ENCODE measurements around the gene MEGF6. TPM values are rescaled to one million over a fixed set of nuclear protein-coding genes. Genes with fewer than 3 reads are reported as not detected.

Gene MEGF6
- total RNA-seq, 1 donor from 2014 or later: 9.5 TPM

DNA sequence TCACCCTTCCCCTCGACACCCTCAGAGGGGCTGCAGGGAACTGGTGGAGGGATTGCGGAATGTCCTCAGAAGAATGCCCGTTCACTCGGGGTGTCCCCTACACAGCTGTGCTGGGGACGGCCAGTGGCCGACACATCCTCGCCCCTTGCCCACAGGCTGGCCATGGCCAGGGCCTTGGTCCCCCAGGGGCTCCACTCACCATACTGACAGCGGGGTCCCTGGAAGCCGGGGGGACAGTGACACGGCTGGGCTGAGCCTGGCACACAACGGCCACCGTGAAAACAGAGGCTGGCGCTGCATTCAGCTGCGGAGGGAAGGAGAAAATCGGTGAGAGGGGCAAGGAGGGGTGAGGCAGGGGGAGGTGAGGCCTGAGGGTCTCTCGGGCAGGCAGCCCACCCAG lies 31.7 kb downstream of the MEGF6 start:
- no peak overlapping the region for H3K27ac ChIP-seq (replicated peaks)
- intact Hi-C loops (cut with micrococcal nuclease): no loop called here
- H3K4me1 ChIP-seq: no peaks in the 10 kb centered on the region
- H3K27me3 ChIP-seq (ENCODE audit: low read depth): peaks cover 22% of the 10 kb centered on the region
- H3K4me3 ChIP-seq: no peak overlapping the region
- DNase-seq: no peak
- TF ChIP-seq, protein P1, sequence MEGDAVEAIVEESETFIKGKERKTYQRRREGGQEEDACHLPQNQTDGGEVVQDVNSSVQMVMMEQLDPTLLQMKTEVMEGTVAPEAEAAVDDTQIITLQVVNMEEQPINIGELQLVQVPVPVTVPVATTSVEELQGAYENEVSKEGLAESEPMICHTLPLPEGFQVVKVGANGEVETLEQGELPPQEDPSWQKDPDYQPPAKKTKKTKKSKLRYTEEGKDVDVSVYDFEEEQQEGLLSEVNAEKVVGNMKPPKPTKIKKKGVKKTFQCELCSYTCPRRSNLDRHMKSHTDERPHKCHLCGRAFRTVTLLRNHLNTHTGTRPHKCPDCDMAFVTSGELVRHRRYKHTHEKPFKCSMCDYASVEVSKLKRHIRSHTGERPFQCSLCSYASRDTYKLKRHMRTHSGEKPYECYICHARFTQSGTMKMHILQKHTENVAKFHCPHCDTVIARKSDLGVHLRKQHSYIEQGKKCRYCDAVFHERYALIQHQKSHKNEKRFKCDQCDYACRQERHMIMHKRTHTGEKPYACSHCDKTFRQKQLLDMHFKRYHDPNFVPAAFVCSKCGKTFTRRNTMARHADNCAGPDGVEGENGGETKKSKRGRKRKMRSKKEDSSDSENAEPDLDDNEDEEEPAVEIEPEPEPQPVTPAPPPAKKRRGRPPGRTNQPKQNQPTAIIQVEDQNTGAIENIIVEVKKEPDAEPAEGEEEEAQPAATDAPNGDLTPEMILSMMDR (IDR thresholded peaks at IDR 0.05; ENCODE audit: borderline replicate concordance): no peak
- no peaks in the 10 kb centered on the region for H3K9me3 ChIP-seq (replicated peaks)
- H3K36me3 ChIP-seq: no peaks in the 10 kb centered on the region

DNA sequence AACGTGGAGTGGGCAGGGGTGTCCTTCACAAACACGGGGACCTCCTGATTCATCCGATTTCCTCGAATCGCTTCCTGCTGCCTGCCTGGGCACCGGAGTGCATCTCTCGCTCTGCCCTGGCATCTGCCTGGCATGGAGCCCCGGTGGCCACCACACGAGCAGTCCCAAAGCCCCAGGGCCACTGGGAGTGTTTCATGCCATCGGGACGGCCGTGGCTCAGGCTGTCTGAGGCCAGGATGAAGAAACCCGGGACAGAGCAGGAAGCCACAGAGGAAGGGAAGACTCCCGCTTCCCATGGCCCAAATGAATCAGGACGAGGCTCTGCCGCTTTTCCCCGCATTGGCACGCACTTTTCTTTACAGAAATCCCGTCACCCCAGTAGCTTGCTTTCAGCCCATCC lies 32.4 kb downstream of the MEGF6 start:
- intact Hi-C loops (cut with micrococcal nuclease): no loop called here
- Histone ChIP-seq H3K9me3 (replicated peaks) (no peaks in the 10 kb centered on the region), H3K27me3 (ENCODE audit: low read depth) (peaks cover 22% of the 10 kb centered on the region), H3K4me3 (no peak overlapping the region), H3K4me1 (no peaks in the 10 kb centered on the region), H3K36me3 (no peaks in the 10 kb centered on the region), H3K27ac (replicated peaks) (no peak overlapping the region)
- no peak for DNase-seq
- TF ChIP-seq, protein P1 (IDR thresholded peaks at IDR 0.05; ENCODE audit: borderline replicate concordance): no peak

DNA sequence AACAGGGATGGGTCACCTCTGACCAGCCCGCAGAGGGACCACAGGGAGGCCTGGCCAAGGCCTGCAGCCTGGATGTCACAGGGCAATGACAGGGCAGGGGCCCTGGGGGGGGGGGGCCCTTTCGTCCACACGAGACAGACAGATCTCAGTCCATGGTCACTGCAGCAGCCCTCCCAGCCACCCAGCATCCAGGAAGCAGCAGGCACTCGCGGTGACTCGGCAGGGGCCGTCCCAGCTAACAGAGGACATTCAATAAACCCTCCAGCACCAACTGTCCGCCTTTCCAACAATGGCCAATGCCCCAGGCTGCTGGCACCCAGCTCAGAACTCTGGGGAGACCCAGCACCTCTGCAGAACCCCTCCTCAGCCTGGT lies 32.9 kb downstream of the MEGF6 start:
- Histone ChIP-seq H3K4me3 (no peak overlapping the region), H3K9me3 (replicated peaks) (no peaks in the 10 kb centered on the region), H3K27me3 (ENCODE audit: low read depth) (peaks cover 22% of the 10 kb centered on the region), H3K4me1 (no peaks in the 10 kb centered on the region), H3K27ac (replicated peaks) (no peak overlapping the region), H3K36me3 (no peaks in the 10 kb centered on the region)
- no peak for DNase-seq
- intact Hi-C loops (cut with micrococcal nuclease): no loop called here
- TF ChIP-seq, protein P1 (IDR thresholded peaks at IDR 0.05; ENCODE audit: borderline replicate concordance): no peak

DNA sequence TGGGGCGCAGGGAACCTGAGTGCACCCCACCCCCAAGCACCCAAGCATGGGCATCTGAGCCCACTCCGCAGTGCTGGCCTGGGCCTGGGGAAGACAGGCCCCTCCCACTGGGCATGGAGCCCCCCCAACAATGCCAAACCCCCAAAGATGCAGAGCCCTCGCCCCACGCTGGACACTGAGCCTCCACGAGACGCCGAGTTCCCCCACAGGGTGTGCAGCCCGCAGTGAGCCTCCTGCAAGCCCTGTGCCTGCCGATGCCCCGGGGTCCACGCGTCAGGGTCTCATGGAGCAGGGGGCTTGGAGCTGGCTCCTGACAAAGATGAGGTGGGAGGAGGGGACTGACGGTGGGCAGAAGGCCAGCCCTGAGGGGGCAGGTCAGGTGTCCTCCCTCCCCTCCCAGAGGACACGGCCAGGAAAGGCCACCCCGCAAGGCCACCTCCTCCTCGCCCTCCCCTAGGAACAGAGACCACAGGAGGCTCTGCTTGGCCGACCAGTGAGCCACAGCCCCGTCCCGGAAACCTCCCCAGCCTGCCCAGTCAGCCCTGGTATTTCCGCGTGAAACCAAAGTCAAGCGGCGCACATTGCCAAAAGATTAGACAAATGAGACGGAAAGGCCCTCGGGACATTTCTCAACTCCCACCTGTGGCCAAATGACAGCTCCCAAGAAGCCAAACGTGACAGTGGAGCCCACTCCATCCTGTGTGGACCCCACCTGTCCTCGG lies 33.4 kb downstream of the MEGF6 start:
- no peaks in the 10 kb centered on the region for H3K9me3 ChIP-seq (replicated peaks)
- TF ChIP-seq, protein P1 (IDR thresholded peaks at IDR 0.05; ENCODE audit: borderline replicate concordance): no peak
- H3K36me3 ChIP-seq: no peaks in the 10 kb centered on the region
- no peak overlapping the region for H3K27ac ChIP-seq (replicated peaks)
- peaks cover 22% of the 10 kb centered on the region for H3K27me3 ChIP-seq (ENCODE audit: low read depth)
- intact Hi-C loops (cut with micrococcal nuclease): no loop called here
- peaks cover 4% of the 10 kb centered on the region for H3K4me1 ChIP-seq
- H3K4me3 ChIP-seq: no peak overlapping the region
- no peak for DNase-seq

DNA sequence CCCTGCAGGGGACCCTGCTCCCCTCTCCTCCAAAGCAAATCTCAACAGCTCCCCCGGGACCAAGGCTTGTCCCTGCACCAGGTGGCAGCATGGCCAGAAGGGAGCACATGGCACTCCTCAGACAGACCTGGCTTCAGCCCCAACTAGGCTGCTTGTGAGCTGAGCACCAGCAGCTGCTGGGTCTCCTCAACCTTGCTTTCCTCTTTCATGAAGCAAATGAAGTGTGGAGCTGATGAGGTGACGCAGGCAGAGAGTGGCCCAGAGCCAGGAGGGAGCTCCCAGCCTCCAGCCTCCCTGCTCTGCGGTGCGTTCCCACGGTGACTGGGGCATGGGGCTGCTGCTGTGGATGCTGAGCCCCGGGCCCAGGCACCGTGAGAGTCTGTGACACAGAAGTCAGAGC lies 34.0 kb downstream of the MEGF6 start:
- DNase-seq: no peak
- Histone ChIP-seq H3K27me3 (ENCODE audit: low read depth) (peaks cover 22% of the 10 kb centered on the region), H3K36me3 (no peaks in the 10 kb centered on the region), H3K9me3 (replicated peaks) (no peaks in the 10 kb centered on the region), H3K4me1 (peaks cover 4% of the 10 kb centered on the region), H3K27ac (replicated peaks) (no peak overlapping the region), H3K4me3 (no peak overlapping the region)
- TF ChIP-seq, protein P1 (IDR thresholded peaks at IDR 0.05; ENCODE audit: borderline replicate concordance): no peak
- intact Hi-C loops (cut with micrococcal nuclease): no loop called here
